Common myeloid progenitor, CD34-positive (primary cell): ENCODE results near the gene DIS3L.
"Not testable (repeated sequence)": the region's sequence is repeated elsewhere in the genome, so short reads cannot be mapped to it uniquely, and the experiment has no call there.

ENCODE experiments used
- CTCF ChIA-PET: fragments of 350-600 bp; sonication (Branson Sonifier 250); formaldehyde crosslinking; loops from one replicate; lab custom pipeline; 2021; ENCODE audit warnings: antibody characterized with exemption; lab: Charles Lee
- POLR2A ChIA-PET: fragments of 350-600 bp; sonication (Branson Sonifier 250); formaldehyde crosslinking; loops from one replicate; lab custom pipeline; 2021; ENCODE audit warnings: antibody characterized with exemption; lab: Charles Lee
- DNase-seq, 3 donors: peaks; one replicate each; pipeline versions ENCODE4 v3.0.0 to v3.0.0-alpha.2; 2013
- H3K27ac ChIP-seq, 2 experiments: 1 replicate in 1 of 2; 2 replicates in 1 of 2; pipeline ENCODE4 v1.7.0; 2013; ENCODE audit warnings: inconsistent platforms in 2 of 2, low read length in 2 of 2, mild to moderate bottlenecking in 2 of 2, low read depth in 1 of 2, moderate library complexity in 1 of 2; ENCODE audit not compliant: severe bottlenecking in 2 of 2, insufficient read depth in 1 of 2, poor library complexity in 1 of 2
- H3K27me3 ChIP-seq, 5 experiments: replicated peaks in 2 of 5; 1 replicate in 3 of 5; 2 replicates in 2 of 5; pipeline versions ENCODE4 v1.6.1 to v1.7.0; 2013; ENCODE audit warnings: low read length in 4 of 5, mild to moderate bottlenecking in 2 of 5, moderate library complexity in 2 of 5, inconsistent platforms in 1 of 5; ENCODE audit not compliant: insufficient read depth in 5 of 5, control insufficient read depth in 4 of 5
- H3K36me3 ChIP-seq, 4 experiments: 1 replicate in 2 of 4; 2 replicates in 2 of 4; pipeline versions ENCODE4 v1.6.1 to v1.7.0; 2013; ENCODE audit warnings: low read length in 3 of 4, control low read depth in 1 of 4, mild to moderate bottlenecking in 1 of 4; ENCODE audit not compliant: control insufficient read depth in 4 of 4, insufficient read depth in 4 of 4
- H3K4me1 ChIP-seq, 4 experiments: 1 replicate in 3 of 4; 2 replicates in 1 of 4; pipeline versions ENCODE4 v1.6.1 to v1.7.1; 2013; ENCODE audit warnings: low read length in 3 of 4, mild to moderate bottlenecking in 3 of 4, control low read depth in 1 of 4, inconsistent platforms in 1 of 4, moderate library complexity in 1 of 4; ENCODE audit not compliant: control insufficient read depth in 4 of 4, insufficient read depth in 4 of 4; ENCODE audit errors: control extremely low read depth in 1 of 4
- H3K4me3 ChIP-seq, 7 experiments: 1 replicate in 4 of 7; 2 replicates in 3 of 7; pipeline versions ENCODE4 v1.5.1 to v1.7.0; 2013; ENCODE audit warnings: mild to moderate bottlenecking in 7 of 7, low read length in 6 of 7, moderate library complexity in 6 of 7, inconsistent platforms in 2 of 7, low read depth in 2 of 7, control low read depth in 1 of 7; ENCODE audit not compliant: insufficient read depth in 4 of 7, control insufficient read depth in 1 of 7; ENCODE audit errors: extremely low read depth in 1 of 7
- H3K9me3 ChIP-seq, 5 experiments: 1 replicate in 4 of 5; 2 replicates in 1 of 5; pipeline versions ENCODE4 v1.6.1 to v1.7.1; 2013; ENCODE audit warnings: low read length in 4 of 5, mild to moderate bottlenecking in 2 of 5, inconsistent platforms in 1 of 5, low read depth in 1 of 5, moderate library complexity in 1 of 5; ENCODE audit not compliant: control insufficient read depth in 4 of 5, insufficient read depth in 2 of 5; ENCODE audit errors: control extremely low read depth in 1 of 5
- WGBS: methylation state at CpG from one replicate; pipeline ENCODE4 v1.1.5; 2013; ENCODE audit not compliant: insufficient coverage; 5-methylcytosine and 5-hydroxymethylcytosine counted together

Gene DIS3L

GRCh38 chr15:66296186-66296585, 2.8 kb downstream of the DIS3L start:
- H3K4me3 ChIP-seq, result no peak overlapping the region
- H3K4me1 ChIP-seq, result peaks cover 17 to 36% (median 27%) of the 10 kb centered on the region in 4 experiments
- CTCF ChIA-PET, result no interaction called here
- H3K27me3 ChIP-seq, result no peaks in the 10 kb centered on the region
- DNase-seq, result no peak
- H3K9me3 ChIP-seq, result no peaks in the 10 kb centered on the region
- no peak overlapping the region for H3K27ac ChIP-seq
- WGBS, result 88% methylated on average over 2 of the region's 5 CpGs
- peaks cover 0 to 31% (median 12%) of the 10 kb centered on the region in 4 experiments for H3K36me3 ChIP-seq
- POLR2A ChIA-PET, result no interaction called here

- Histone ChIP-seq H3K4me1 (peaks cover 9 to 23% (median 16%) of the 10 kb centered on the region in 4 experiments), H3K27ac (no peak overlapping the region), H3K9me3 (no peaks in the 10 kb centered on the region), H3K27me3 (no peaks in the 10 kb centered on the region), H3K4me3 (no peak overlapping the region), H3K36me3 (peaks cover 0 to 50% (median 21%) of the 10 kb centered on the region in 4 experiments)
- ChIA-PET CTCF (interaction anchor here (0.7 kb wide), 1 partner anchor 19 kb away, joined by 3 read pairs; no protein-coding TSS in a partner anchor), POLR2A (no interaction called here)
- no peak for DNase-seq
- WGBS, result 97% methylated on average over 4 of the region's 4 CpGs
These were observed 5.5 kb downstream of the DIS3L start for GRCh38 chr15:66298803-66299251.

GRCh38 chr15:66302489-66303278, 9.3 kb downstream of the DIS3L start:
- Histone ChIP-seq H3K4me1 (no peaks in the 10 kb centered on the region), H3K27ac (no peak overlapping the region), H3K27me3 (no peaks in the 10 kb centered on the region), H3K4me3 (no peak overlapping the region), H3K36me3 (peaks cover 9 to 62% (median 38%) of the 10 kb centered on the region in 4 experiments), H3K9me3 (no peaks in the 10 kb centered on the region)
- CTCF ChIA-PET, result no interaction called here
- no peak for DNase-seq
- POLR2A ChIA-PET, result no interaction called here
- WGBS, result 100% methylated on average over 4 of the region's 5 CpGs

- POLR2A ChIA-PET, H3K9me3 ChIP-seq, DNase-seq, H3K4me3 ChIP-seq, H3K4me1 ChIP-seq, H3K27me3 ChIP-seq, H3K27ac ChIP-seq: not testable (repeated sequence)
- CTCF ChIA-PET, result interaction anchor here (1.2 kb wide), 1 partner anchor 10 kb away, joined by 4 read pairs; no protein-coding TSS in a partner anchor
- H3K36me3 ChIP-seq, result peaks cover 16 to 62% (median 47%) of the 10 kb centered on the region in 4 experiments
- 93% methylated on average over 3 of the region's 10 CpGs for WGBS
These were observed 11.1 kb downstream of the DIS3L start for GRCh38 chr15:66304425-66304824.

- ChIA-PET POLR2A (no interaction called here), CTCF (no interaction called here)
- Histone ChIP-seq H3K27ac (no peak overlapping the region), H3K9me3 (no peaks in the 10 kb centered on the region), H3K27me3 (no peaks in the 10 kb centered on the region), H3K4me3 (no peak overlapping the region), H3K36me3 (peaks cover 24 to 71% (median 58%) of the 10 kb centered on the region in 4 experiments), H3K4me1 (no peaks in the 10 kb centered on the region)
- WGBS, result 100% methylated on average over 3 of the region's 3 CpGs
- DNase-seq, result no peak
These were observed 13.0 kb downstream of the DIS3L start for GRCh38 chr15:66306381-66306780.

GRCh38 chr15:66308531-66308930, 15.2 kb downstream of the DIS3L start:
- ChIA-PET POLR2A (no interaction called here), CTCF (interaction anchor here (1.0 kb wide), 1 partner anchor 14 kb away, joined by 3 read pairs; no protein-coding TSS in a partner anchor)
- H3K4me3 ChIP-seq, result no peak overlapping the region
- no peaks in the 10 kb centered on the region for H3K27me3 ChIP-seq
- H3K9me3 ChIP-seq, result no peaks in the 10 kb centered on the region
- H3K27ac ChIP-seq, result no peak overlapping the region
- DNase-seq, result no peak
- 100% methylated on average over 2 of the region's 3 CpGs for WGBS
- H3K4me1 ChIP-seq, result no peaks in the 10 kb centered on the region
- peaks cover 30 to 73% (median 62%) of the 10 kb centered on the region in 4 experiments for H3K36me3 ChIP-seq

GRCh38 chr15:66309828-66310227, 16.5 kb downstream of the DIS3L start:
- Histone ChIP-seq H3K27ac (no peak overlapping the region), H3K4me1 (no peaks in the 10 kb centered on the region), H3K9me3 (no peaks in the 10 kb centered on the region), H3K4me3 (no peak overlapping the region), H3K36me3 (peaks cover 36 to 82% (median 71%) of the 10 kb centered on the region in 4 experiments), H3K27me3 (no peaks in the 10 kb centered on the region)
- DNase-seq, result no peak
- CTCF ChIA-PET, result no interaction called here
- POLR2A ChIA-PET, result no interaction called here
- WGBS, result 97% methylated on average over 3 of the region's 3 CpGs
